Hematopoietic multipotent progenitor cell treated with erythropoietin and hydrocortisone succinate and interleukin-3 and kit ligand, for 4 days (in vitro differentiated cells): ENCODE data around the gene TEX44.
"Not testable (repeated sequence)": the region's sequence is repeated elsewhere in the genome, so short reads cannot be mapped to it uniquely, and the experiment has no call there.

Source experiments
- DNase-seq: peaks from one replicate; pipeline ENCODE4 v3.0.0-alpha.2; 2015

Gene TEX44

GRCh38 chr2:231592636-231593145, at the start of gene TEX44:
Gene TEX44, plus strand, starts transcription at chr2:231592864. Its CDS starts 88 bp downstream, at chr2:231592952.
- no peak for DNase-seq

GRCh38 chr2:231545105-231545902, 47.4 kb upstream of the TEX44 start:
- peak; percentile 96 for DNase-seq

- DNase-seq = no peak
Measured at GRCh38 chr2:231546014-231546715, 46.5 kb upstream of the TEX44 start.

GRCh38 chr2:231547315-231548110, 45.2 kb upstream of the TEX44 start:
- DNase-seq = no peak

GRCh38 chr2:231548752-231549151, 43.9 kb upstream of the TEX44 start:
- DNase-seq = no peak

- DNase-seq = no peak
Measured at GRCh38 chr2:231549446-231550239, 43.0 kb upstream of the TEX44 start.

- DNase-seq = no peak
Measured at GRCh38 chr2:231552752-231553151, 39.9 kb upstream of the TEX44 start.

DNA sequence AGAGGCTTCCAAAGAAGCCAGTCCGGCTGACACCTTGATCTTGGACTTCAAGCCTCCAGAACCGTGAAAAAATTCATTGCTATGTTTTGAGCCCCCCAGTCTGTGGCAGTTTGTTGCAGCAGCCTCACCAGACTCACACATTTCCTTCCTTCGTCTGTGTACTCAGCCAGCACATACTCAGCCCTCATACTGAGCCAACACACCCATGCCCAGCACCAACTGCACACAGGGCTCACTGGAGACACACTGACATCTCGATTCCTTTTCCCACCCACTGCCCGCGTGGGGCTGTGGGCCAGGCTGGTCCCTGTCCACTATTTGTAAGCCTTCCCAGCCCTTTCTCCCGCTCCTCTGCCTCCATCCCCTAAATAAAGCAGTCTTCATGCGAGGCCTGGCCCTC, 38.3 kb upstream of the TEX44 start:
- DNase-seq = peak; percentile 40

DNA sequence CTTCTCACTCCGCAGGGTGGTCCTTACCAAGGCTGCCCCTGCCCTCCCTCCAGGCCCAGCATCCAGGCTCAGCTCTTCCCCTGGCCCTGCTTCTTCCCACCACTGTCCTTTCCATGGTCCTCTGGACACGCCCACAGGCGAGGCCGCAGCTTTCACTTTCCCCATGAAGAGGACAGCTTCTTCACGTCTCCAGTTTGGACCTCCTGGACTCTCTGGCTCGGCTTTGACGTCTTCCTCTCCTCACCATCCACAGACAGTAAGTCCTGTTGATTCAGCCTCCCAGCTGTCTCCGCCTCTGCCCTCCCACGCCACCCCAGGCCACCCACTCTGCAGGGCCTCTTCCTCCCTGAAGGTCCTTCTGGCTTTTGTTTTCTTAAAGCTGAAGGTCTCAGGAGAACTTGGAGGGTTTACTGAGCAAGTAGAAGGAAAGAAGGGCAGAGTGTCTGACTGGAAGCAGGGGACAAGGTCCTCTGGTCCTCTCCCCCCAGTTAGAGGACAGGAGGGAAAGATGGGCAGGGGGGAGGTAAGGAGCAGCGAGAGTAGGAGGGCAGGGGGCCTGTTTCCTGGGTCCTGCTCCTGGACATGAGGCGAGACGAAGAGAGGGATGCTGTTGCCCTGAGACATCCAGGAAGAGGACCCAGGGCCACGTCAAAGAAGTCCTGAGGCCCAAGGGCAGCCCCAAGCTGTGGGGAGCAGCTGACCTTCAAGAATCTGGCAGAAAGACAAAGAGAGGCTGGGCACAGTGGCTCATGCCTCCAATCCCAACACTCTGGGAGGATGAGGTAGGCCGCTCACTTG, 37.7 kb upstream of the TEX44 start:
- peak; percentile 47 for DNase-seq

- DNase-seq = not testable (repeated sequence)
Measured at GRCh38 chr2:231556496-231556895, 36.2 kb upstream of the TEX44 start.

GRCh38 chr2:231556981-231557380, 35.7 kb upstream of the TEX44 start:
- no peak for DNase-seq

DNA sequence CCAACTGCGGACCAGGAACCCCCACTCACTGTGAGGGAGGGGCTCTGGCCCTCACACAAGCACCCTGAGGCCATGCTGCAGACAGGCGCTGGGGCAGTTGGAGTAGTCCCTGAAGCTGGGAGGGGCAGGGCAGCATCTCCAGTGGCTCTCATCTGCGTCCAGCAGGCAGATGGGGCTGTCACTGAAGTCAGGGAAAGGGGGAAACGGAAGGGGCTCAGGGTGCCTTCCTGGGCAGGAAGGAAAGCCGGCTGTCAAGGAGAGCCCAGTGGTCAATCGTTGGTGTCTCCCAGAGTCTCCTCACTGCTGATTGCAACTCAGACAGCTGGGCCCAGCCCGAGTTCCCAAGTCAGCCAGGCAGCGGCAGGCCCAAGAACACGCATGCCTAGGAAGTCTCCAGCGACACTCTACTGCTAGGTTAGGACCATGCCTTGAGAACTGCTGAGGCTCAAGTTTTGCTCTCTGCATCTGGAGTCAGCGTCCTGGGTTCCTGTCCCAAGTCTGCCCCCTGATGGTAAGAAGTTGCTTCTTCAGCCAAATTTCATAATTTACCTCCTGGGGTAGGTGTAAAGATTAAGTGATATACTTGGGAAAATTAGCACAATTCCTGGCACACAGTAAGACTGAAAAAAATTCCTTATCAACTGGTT, 35.0 kb upstream of the TEX44 start:
- DNase-seq = peak; percentile 94

DNA sequence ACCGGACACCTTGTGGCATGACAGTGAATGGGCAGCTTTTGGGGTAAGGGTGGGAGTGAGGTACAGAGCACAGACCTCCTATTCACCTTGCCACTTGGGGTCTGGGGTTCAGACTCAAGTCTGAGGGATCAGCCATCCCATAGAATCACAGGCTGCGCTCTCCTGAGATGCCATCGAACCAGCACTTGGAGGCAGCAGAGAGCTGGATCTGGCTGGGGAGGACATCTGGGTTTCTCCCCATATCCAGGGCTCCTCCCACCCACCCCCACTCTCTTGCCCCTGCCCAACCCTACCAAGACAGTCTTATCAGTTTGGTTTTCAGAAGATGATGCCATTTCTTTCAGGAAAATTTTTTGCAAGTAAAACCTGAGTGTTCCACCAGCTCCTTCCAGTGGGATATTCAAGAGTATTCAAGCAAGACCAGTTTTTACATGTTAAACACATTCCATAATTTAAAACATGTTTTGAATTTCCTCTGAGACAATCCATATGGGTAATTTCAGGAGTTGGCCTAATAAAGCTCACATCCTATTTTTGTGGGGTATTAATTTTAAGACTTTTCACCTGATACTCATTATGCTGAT, 29.2 kb upstream of the TEX44 start:
- DNase-seq = peak; percentile 84

- no peak for DNase-seq
Measured at GRCh38 chr2:231565887-231566594, 26.6 kb upstream of the TEX44 start.

GRCh38 chr2:231567159-231567558, 25.5 kb upstream of the TEX44 start:
- no peak for DNase-seq

- no peak for DNase-seq
Measured at GRCh38 chr2:231568098-231568784, 24.4 kb upstream of the TEX44 start.

- DNase-seq = no peak
Measured at GRCh38 chr2:231568785-231569435, 23.8 kb upstream of the TEX44 start.

DNA sequence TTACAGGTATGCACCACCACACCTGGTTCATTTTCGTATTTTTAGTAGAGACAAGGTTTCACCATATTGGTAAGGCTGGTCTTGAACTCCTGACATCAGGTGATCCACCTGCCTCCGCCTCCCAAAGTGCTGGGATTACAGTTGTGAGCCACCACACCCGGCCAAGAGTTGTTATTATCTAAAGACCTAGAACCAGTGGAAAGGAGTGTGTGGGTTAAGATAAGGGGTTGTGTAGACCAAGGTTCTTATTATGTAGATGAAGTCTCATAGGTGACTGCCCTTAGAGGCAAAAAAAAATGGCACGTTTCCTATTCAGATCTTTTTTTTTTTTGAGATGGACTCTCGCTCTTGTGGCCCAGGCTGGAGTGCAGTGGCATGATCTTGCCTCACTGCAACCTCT, 21.7 kb upstream of the TEX44 start:
- DNase-seq = peak; percentile 62
